Activated CD4-positive, alpha-beta T cell treated with anti-CD3 and anti-CD28 coated beads, Interleukin-2, amount 50 U/mL, for 16 hours (primary cell): ENCODE data around the gene DNTT.

Experiments used
- DNase-seq: peaks from one replicate; pipeline ENCODE4 v3.0.0-alpha.2; 2020

The DNTT gene

DNA sequence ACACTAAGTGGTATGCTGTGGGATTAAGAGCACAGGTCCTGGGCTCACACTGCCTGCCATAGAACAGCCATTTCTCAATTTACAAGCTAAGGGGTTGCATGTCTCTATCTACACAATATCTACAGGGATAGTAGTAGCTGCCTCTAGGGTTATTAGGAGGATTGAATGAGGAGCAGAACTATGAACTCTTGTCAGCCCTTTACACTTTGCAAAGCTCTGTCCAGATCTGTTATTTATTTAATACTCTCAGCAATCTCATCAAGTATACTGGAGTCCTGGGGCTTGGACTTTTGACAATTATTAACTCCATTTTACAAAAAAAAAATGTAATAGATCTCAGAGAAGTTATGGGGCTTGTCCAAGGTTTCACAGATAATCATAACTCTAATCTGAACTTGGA lies 47.8 kb downstream of the DNTT start:
- no peak for DNase-seq

- DNase-seq = no peak
These were observed 48.3 kb downstream of the DNTT start for GRCh38 chr10:96352582-96352981.

GRCh38 chr10:96357038-96357620 lies 52.9 kb downstream of the DNTT start:
- DNase-seq = no peak

DNA sequence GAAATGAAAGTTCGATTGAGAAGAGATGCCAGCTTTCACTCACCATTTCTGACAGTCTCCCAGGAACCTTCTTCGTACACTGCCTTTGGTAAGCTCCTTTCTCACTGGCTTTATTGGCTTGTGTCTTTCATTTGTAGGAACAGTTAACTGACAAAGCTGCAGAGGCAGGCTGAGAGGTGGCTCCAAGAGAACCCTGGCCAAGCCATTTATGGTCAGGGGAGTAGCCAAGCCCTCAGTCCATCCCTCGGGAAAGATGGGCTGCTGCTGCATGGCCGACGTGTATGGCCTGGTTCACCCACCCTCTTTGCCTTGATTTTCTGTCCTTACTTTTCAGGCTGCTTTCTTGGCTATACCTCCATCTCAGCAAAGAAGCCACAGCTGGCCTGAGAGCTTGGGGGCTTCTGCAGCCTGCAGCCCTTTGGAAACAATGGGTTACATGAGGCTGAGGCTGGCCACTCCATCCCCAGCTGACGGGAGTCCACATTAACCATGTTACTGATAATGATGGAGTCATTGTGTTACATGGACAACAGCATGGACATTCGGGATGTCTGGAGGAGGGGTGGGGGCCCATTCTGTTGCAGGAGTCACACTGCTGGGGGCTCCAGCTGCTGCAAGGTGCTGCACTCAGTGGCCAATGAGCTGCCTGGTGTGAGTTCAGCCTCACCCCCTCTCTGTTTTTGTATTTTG lies 54.8 kb downstream of the DNTT start, which contains the start of gene OPALIN:
OPALIN (minus strand) TSS at position 152 of the 690 bp plus-strand sequence; CDS start at position 46, 106 bp downstream.
- no peak for DNase-seq

DNA sequence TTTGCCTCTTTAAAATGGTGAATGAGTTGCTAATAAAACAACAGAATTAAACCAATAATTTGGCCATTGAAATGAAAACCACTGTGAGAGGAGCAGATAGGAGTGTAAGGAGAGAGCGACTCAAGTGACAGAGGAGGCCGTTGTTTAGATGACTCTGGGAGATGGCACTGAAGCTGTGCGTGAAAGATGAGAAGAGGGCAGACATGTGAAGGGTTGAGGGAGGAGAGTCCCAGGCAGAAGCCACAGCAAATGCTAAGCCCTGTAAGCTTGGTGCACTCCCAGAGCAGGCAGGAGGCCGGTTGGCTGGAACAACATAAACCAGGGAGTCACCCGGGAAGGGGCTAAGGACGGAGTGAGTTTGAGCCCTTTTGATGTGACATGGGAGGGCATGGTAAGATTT lies 55.4 kb downstream of the DNTT start:
- DNase-seq = no peak

GRCh38 chr10:96360331-96360730 lies 56.1 kb downstream of the DNTT start:
- no peak for DNase-seq

GRCh38 chr10:96360766-96361165 lies 56.5 kb downstream of the DNTT start:
- DNase-seq = no peak

DNA sequence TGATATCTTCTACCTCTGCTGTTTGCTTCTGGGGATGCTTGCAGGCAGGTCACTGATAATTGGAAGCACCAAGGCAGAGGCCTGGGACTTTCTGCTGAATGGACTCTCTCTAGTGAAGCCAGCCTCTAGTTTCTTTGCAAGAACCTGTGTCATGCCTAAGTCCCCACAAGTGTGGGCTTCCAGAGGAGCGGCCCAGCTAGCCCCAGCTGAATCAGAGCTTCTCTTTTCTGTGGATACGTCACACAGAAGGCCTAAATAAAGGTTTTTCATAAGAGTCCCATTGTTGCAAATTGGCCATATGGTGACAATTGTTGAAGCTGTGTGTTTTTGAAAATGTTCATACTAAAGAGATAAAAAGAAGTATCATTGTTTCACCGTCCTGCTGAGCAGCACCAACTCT lies 61.3 kb downstream of the DNTT start:
- DNase-seq = no peak

DNA sequence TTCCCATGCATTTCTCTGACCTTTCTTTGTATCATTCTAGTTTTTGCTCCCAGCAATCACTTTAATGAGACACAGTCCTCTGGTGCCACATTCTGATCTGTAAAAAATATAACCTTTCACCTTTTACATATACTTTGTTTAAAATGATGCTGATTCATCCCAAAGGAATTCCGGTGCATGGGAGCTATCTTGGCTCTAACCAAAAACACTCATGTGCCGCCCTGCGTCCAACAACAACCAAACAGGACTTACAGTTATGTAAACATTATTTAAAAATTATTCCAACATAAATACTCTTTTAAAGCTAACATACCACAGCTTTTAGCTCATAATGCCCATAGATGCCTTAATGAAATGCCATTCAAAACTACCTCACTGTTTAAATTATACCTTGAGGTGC lies 62.3 kb downstream of the DNTT start:
- DNase-seq = no peak

DNA sequence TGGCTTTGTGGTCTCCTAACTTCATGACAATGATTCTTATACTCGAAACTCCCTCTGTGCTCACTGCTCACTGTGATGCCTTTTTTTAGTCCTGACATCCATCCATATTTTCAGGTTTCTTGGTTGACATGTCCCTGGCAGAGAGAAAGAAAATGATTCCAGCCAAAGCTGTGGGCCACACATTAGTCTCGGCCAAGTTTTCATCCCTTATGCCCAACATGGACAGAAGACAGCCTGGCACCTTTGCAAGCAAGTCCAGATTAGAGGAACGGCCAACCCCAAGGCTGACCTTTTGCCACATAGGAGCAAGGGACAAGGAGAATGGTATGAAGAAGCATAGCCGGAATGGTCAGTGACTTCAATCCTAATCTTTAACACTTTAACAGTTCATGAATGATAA lies 63.2 kb downstream of the DNTT start:
- no peak for DNase-seq

DNA sequence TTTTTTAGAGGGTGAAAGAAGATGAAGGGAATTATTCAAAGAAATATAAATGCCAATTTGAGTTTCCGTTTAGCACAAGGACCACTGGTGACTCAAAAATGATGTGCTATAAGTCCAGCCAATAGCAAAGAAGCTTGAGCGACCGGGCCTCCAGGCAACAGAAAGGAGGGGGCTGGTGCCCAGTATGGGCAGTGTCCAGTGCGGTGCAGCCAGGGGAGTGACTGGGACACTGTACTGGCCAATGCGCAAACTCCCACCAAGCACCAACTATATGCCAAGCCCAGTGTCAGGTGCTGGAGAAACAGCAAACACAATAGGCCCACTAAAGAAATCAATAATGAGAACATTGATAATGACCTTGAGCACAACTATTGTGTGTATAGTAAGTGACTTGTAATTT lies 64.7 kb downstream of the DNTT start:
- DNase-seq = no peak

DNA sequence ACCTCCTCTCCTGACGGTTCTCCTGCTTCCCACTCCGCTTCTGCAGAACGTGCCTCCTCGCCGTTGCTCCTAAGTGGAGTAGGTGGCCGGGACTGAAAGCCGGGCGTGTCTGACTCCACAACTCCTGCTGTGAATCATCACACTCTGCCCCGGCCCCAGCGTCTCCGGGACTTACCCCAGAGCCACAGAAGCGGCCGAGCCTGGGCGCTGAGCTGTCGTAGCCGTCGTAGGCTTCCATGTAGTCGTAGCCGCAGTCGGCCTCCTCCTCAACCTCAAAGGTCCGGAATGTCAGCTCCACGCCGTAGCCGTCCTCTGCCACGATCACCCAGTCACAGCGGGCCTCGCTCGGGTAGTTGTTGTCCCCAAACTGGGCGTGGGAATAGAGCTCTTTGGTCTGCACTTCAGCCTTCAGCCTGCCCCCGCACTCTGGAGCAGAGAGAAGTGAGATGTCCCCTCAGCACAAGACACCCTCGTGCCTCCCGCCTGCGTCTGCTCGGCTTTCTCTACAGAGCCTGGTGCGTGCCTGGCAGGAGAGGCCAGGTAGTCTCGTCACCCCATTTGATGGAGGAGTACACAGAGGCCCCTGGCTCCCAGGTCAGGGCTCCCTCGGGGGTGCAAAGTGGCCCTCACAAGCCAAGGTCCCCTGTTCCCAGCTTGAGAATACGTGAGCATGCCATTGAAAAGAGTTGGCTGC lies 65.8 kb downstream of the DNTT start:
- no peak for DNase-seq

DNA sequence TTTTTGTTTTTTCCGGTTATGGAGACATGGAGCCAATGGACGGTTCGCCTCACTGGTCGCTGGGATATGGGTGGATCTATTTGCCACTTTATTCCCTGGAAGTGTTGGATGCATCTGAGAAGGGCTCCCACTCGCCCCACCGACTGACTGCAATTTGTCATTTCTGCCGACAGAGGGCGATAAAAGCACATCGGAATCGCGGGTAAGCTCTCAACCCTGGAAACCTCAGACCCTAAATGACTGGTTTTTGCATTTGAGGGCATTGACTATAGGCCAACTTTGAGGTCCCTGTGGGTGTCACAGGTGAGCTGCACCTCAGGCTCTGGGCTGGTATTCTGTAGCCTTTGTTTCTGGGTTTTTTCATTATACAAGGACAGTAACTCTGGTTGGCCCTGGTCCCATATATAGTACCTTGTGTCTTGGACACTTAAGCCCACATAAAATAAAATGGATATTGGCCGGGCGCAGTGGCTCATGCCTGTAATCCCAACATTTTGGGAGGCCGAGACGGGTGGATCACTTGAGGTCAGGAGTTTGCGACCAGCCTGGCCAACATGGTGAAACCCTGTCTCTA lies 66.4 kb downstream of the DNTT start:
- DNase-seq = peak; percentile 59

- DNase-seq = no peak
These were observed 67.1 kb downstream of the DNTT start for GRCh38 chr10:96371356-96371755.

DNA sequence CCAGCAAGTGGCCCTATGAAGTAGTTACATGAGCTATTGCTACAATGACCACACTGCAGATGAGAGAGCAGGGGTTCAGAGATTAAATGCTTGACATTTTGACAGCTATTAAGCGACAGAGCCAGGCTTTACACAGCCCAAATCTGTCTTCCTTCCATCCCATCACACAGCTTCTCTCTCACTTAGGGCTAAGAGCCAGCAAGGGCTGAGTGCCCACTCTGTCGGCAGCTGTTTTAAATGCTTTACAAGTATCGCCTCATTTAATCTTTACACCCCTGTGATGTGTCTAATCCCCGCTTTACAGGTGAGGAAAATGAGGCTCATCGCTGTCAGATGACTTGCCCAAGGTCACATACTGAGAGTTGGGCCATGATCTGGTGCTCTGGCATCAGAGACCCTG lies 69.8 kb downstream of the DNTT start:
- DNase-seq = no peak

DNA sequence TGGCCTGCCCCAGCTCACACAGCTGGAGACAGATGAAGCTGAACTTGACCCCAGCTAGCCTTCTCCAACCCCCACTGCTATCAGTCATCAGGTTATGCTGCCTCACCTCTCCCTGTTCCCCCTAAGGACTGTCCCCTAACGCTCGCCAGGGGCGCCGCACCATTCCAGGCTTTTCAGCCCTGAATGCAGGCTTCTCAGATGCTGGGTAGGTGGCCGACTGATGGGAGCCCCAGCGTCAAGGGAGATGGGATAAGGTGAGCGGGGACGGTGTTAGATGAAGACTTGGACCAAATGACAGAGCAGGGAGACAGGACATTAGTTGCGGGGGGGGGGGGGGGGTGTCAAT lies 70.4 kb downstream of the DNTT start:
- no peak for DNase-seq

DNA sequence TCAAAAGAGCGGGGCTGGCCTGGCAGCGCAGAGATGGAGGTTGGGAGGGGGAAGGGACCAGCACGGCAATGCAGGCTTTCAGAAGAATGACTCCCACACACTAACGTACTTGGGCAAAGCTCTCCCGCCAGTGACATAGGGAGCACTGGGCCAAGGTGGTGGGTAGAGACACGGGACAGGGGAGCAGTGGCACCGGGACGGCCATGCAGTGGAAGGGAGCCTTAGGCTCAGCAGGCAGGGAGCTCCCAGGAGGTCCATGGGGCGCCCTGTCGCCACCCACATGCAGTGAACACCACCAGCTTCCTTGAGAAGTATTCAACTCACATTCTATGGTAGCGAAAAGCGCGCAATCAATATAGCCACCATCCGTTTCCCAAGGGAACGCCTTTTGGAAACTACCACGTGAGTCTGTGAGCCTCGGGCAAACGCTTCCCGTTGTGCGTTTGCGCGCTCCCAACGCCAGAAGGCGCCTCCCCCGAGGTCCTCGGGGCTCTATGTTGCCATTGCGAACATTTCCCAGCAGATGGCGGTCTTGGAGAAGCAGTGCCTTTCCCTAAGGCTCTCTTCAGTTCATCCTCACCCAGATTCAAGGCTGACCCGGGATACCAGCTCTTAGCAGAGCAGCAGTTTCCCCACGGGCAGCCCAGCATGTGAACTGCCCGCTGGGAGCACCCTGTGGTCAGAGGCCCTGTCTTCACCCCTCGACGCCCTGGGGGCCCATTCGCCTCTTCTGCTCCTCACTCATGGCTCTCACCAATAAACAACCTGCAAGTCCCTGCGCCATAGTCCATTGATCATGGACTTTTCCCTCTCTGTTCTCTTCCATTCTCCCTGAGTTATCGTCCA lies 71.0 kb downstream of the DNTT start:
- DNase-seq = peak; percentile 83

GRCh38 chr10:96376483-96376882 lies 72.2 kb downstream of the DNTT start:
- DNase-seq = peak; percentile 9

GRCh38 chr10:96377816-96378294 lies 73.6 kb downstream of the DNTT start:
- no peak for DNase-seq

DNA sequence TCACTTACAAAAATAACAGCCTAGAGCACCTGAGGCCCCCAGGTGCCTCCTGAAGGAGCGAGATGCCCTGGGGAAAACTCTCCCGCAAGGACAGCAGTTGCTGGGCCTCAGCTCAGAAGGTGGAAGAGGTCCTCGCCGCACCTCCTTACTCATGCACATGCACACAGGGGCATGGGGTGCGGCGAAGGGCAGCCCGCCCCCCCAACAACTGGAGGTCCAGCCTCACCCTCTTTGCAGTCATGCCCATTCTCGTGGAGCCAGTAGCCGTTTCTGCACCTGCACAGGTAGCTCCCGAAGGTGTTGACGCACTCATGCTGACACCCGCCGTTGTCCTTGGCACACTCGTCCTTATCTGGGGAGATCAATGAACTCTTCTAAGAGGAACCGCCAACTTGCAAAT lies 74.5 kb downstream of the DNTT start:
- no peak for DNase-seq

- no peak for DNase-seq
These were observed 75.5 kb downstream of the DNTT start for GRCh38 chr10:96379758-96380157.

- no peak for DNase-seq
These were observed 76.6 kb downstream of the DNTT start for GRCh38 chr10:96380821-96381220.

DNA sequence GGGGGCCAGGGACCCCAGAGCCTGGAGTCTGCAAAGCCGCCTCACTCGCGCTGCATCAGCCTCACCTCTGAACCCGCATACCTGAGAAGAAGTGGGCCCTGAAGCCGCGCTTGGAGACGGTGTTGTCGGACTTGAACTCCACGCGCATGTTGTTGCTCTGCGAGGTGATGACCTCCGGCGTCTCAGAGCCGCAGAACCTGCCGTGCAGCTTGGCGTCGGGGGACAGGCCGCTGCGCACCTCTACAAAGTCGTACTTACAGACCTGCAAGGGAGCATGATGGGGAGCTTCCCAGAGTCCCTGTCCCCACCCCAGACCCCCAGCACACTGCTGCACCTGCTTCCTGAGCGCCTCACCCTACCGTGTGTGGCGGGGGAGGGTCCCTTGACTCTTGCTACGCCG lies 80.3 kb downstream of the DNTT start:
- no peak for DNase-seq
